AG04450 (cell line): ENCODE results near the gene NHP2. TPM values are rescaled to one million over a fixed set of nuclear protein-coding genes. Genes with fewer than 3 reads are reported as not detected.
A peak's percentile ranks its signal among the peaks of the same experiment; 100 is the strongest.

Experiments used
- CTCF ChIA-PET: fragments of 300-600, 350-600 bp; formaldehyde crosslinking; extraction: SDS; loops from one replicate; lab custom pipeline; 2022; ENCODE audit warnings: antibody characterized with exemption, inconsistent platforms; lab: Charles Lee
- POLR2A ChIA-PET: fragments of 350-600 bp; formaldehyde crosslinking; extraction: SDS; loops from one replicate; lab custom pipeline; 2021; ENCODE audit warnings: antibody characterized with exemption, inconsistent platforms; lab: Yijun Ruan, JAX
- DNase-seq: peaks from one replicate; pipeline ENCODE4 v3.0.0-alpha.2; 2011; ENCODE audit warnings: low read depth, low spot score
- H3K27ac ChIP-seq: one replicate; pipeline ENCODE4 v1.5.1; 2012; ENCODE audit warnings: low read depth, low read length, control low read depth
- H3K27me3 ChIP-seq: one replicate; pipeline ENCODE4 v1.6.0; 2012; ENCODE audit warnings: low read length; ENCODE audit not compliant: control insufficient read depth, insufficient read depth
- H3K4me3 ChIP-seq: 2 replicates; pipeline ENCODE4 v1.5.1; 2011; ENCODE audit warnings: mild to moderate bottlenecking, low read depth, low read length, control low read depth
- H3K9me3 ChIP-seq: 2 replicates; pipeline ENCODE4 v1.5.1; 2012; ENCODE audit warnings: low read length; ENCODE audit not compliant: control insufficient read depth, insufficient read depth
- CTCF ChIP-seq: IDR thresholded peaks from 2 replicates; pipeline ENCODE4 v1.5.1; 2011; ENCODE audit warnings: low read depth, low read length, control low read depth, inconsistent platforms
- polyA plus RNA-seq: library from polyadenylated mRNA; depleted of rRNA; stranded (reverse); fragments of >200 nt; gene quantifications from 2 replicates; pipeline ENCODE4 v1.2.3, GENCODE V29; 2011

The NHP2 gene
- polyA plus RNA-seq, 1 experiment, result 93.1 TPM

DNA sequence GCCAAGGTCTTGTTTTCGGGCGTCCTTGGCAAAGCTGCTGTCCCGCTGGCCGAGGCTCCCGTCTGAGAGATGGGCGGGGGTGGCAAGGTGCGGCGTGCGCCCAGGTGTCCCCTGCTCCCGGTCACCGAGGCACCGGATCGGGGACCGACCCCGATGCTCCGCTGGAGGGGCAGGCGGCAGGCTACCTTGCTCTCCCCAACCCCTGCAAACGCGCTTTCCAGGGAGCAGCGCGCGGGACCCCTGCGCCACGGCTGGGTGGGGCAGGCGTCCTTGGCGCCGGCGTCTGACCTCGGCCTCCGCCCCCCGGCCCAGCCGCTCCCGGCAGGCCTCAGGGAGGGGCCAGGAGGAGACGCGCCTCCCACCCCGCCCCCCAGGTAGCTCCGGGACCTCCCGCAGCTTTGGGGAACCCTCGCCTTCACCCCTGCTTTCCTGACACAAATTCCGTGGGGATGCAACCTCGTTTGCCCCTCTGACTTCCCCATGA lies 39.8 kb downstream of the NHP2 start:
- ChIA-PET POLR2A (no interaction called here), CTCF (no interaction called here)
- Histone ChIP-seq H3K27ac (no peak overlapping the region), H3K4me3 (peak overlapping the region; percentile 43), H3K9me3 (peaks cover 8% of the 10 kb centered on the region), H3K27me3 (peaks cover 49% of the 10 kb centered on the region)
- no peak for DNase-seq
- no peak for TF ChIP-seq CTCF

DNA sequence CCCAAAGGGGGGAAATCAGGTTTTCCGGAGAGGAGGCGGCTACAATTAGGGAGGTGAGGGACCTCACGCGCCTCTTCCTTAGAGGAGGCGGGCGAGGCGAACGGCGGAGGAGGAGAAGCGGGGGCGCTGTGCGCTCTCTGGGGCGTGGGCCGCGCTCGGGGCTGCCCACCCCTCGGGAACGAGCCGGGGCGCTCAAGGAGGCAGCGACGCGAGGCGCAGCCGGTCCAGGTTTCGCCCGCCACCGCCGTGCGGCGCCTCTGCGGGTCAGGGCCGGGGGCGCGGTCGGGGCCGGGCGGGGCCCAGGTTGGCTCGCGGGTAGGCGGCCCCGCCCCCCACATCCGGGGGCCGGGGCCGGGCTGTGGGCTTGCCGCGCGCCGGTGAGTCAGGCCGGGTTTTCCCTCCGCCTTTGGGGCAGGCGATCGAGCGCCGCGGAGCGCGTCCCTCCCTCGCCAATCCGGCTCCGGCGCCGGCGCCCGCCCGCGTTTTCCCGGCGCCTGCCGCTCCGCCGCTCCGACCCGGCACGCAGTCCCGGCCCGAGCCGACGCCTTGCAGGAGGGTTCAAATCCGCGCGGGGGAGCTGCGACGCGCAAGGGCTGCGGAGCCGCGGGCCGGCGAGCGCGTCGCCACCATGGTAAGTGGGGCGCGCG lies 40.4 kb downstream of the NHP2 start, which contains the start of gene N4BP3:
TSS of gene N4BP3 (plus strand) at position 392 of the 647 bp plus-strand sequence. CDS start 6,052 bp downstream, outside the sequence.
- Histone ChIP-seq H3K9me3 (peaks cover 8% of the 10 kb centered on the region), H3K27ac (no peak within 1 kb of the TSS), H3K4me3 (peak within 1 kb of the TSS; percentile 43), H3K27me3 (peaks cover 49% of the 10 kb centered on the region)
- POLR2A ChIA-PET, result no interaction called here
- DNase-seq, result no peak
- CTCF ChIA-PET, result no interaction called here
- no peak for TF ChIP-seq CTCF

GRCh38 chr5:178112545-178112944 lies 41.1 kb downstream of the NHP2 start:
- ChIA-PET CTCF (interaction anchor here (1.1 kb wide), 1 partner anchor 37 kb away, joined by 3 read pairs; no protein-coding TSS in a partner anchor), POLR2A (no interaction called here)
- no peak for TF ChIP-seq CTCF
- Histone ChIP-seq H3K9me3 (peaks cover 8% of the 10 kb centered on the region), H3K27ac (no peak overlapping the region), H3K27me3 (peaks cover 45% of the 10 kb centered on the region), H3K4me3 (no peak overlapping the region)
- no peak for DNase-seq

DNA sequence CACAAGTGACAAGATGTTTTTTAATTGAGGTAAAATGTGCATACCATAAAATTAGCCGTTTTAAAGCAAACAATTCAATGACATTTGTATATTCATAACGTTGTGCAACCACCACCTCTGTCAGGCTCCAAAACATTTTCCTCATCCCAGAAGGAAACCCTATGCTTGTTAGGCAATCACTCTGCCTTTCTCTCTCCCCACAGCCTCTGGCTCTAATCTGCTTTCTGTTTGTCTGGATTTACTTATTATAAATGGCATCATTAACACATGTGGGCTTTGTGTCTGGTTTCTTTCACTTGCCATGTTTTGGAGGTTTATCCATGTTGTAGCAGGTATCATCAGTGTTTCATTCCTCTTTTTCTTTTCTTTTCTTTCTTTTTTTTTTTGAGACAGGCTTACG lies 41.8 kb downstream of the NHP2 start:
- ChIA-PET CTCF (interaction anchor here (1.1 kb wide), 1 partner anchor 36 kb away, joined by 3 read pairs; no protein-coding TSS in a partner anchor), POLR2A (no interaction called here)
- Histone ChIP-seq H3K27ac (no peak overlapping the region), H3K9me3 (peaks cover 8% of the 10 kb centered on the region), H3K4me3 (no peak overlapping the region), H3K27me3 (peaks cover 47% of the 10 kb centered on the region)
- DNase-seq, result peak; percentile 15
- TF ChIP-seq CTCF, result no peak

DNA sequence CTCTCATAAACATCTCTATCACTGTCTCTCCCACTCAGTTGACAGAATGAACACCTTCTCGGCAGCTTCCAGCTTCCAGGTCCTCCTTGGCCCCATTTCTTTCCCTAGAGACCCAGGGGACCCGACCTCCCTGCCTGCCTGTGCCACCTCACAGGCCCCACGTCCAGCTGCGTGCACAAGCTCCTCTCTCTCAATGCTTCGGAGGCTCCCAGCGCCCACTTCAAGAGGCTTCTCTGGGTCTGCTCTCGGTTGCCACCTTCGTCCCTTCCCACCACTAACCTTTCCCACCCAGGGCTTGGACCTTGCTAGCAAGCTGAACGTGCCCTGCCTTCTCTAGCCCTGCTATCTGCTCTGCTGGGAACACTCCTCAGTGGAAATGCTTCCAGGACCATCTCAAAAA lies 43.2 kb downstream of the NHP2 start:
- CTCF ChIA-PET, result interaction anchor here (0.9 to 1.1 kb wide), 2 partner anchors 10 to 35 kb away, joined by 4 to 7 read pairs; no protein-coding TSS in a partner anchor
- peaks cover 41% of the 10 kb centered on the region for H3K27me3 ChIP-seq
- no peak for TF ChIP-seq CTCF
- no peak for DNase-seq
- POLR2A ChIA-PET, result interaction anchor here (1.3 kb wide), 1 partner anchor 32 kb away, joined by 4 read pairs; no protein-coding TSS in a partner anchor
- H3K27ac ChIP-seq, result no peak overlapping the region
- H3K4me3 ChIP-seq, result no peak overlapping the region
- peaks cover 8% of the 10 kb centered on the region for H3K9me3 ChIP-seq
